ENCODE data around the gene INF2. TPM values are rescaled to one million over a fixed set of nuclear protein-coding genes. Genes with fewer than 3 reads are reported as not detected.

INF2 gene
- total RNA-seq, 2 donors from 2014 or later, result 21.9 to 43.5 TPM

DNA sequence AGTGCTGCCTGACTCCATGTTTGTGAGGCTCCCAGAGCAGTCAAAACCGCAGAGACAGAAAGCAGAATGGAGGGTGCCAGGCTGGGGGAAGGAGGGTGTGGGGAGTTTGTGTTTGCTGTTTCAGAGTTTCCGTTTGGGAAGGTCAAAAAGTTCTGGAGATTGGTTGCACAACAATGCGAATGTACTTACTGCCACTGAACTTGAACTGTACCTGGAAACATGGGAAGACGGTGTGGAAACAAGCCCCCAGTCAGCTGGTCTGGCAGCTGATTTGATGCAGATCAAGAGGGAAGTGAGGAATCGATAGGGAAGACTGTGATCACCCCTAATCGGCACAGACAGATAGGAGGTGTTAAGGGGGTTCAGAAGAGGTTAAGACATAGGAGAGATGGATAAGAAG, 35.3 kb upstream of the INF2 start:
- no peaks in the 10 kb centered on the region for H3K36me3 ChIP-seq
- H3K4me3 ChIP-seq, result no peak overlapping the region
- H3K27ac ChIP-seq, result no peak overlapping the region
- TF ChIP-seq, protein P1, sequence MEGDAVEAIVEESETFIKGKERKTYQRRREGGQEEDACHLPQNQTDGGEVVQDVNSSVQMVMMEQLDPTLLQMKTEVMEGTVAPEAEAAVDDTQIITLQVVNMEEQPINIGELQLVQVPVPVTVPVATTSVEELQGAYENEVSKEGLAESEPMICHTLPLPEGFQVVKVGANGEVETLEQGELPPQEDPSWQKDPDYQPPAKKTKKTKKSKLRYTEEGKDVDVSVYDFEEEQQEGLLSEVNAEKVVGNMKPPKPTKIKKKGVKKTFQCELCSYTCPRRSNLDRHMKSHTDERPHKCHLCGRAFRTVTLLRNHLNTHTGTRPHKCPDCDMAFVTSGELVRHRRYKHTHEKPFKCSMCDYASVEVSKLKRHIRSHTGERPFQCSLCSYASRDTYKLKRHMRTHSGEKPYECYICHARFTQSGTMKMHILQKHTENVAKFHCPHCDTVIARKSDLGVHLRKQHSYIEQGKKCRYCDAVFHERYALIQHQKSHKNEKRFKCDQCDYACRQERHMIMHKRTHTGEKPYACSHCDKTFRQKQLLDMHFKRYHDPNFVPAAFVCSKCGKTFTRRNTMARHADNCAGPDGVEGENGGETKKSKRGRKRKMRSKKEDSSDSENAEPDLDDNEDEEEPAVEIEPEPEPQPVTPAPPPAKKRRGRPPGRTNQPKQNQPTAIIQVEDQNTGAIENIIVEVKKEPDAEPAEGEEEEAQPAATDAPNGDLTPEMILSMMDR (IDR thresholded peaks at IDR 0.05), result no peak
- peaks cover 0 to 10% of the 10 kb centered on the region in 2 donors for H3K4me1 ChIP-seq
- H3K9me3 ChIP-seq, result no peaks in the 10 kb centered on the region
- no peak for DNase-seq (ENCODE audit: low spot score)
- no peaks in the 10 kb centered on the region for H3K27me3 ChIP-seq

- Histone ChIP-seq H3K4me3 (no peak overlapping the region), H3K27ac (no peak overlapping the region), H3K27me3 (no peaks in the 10 kb centered on the region), H3K9me3 (no peaks in the 10 kb centered on the region), H3K36me3 (no peaks in the 10 kb centered on the region), H3K4me1 (peaks cover 0 to 13% of the 10 kb centered on the region in 2 donors)
- no peak for DNase-seq (ENCODE audit: low spot score)
- TF ChIP-seq, protein P1 (IDR thresholded peaks at IDR 0.05), result no peak
Observed at GRCh38 chr14:104655128-104655848, 34.1 kb upstream of the INF2 start.

DNA sequence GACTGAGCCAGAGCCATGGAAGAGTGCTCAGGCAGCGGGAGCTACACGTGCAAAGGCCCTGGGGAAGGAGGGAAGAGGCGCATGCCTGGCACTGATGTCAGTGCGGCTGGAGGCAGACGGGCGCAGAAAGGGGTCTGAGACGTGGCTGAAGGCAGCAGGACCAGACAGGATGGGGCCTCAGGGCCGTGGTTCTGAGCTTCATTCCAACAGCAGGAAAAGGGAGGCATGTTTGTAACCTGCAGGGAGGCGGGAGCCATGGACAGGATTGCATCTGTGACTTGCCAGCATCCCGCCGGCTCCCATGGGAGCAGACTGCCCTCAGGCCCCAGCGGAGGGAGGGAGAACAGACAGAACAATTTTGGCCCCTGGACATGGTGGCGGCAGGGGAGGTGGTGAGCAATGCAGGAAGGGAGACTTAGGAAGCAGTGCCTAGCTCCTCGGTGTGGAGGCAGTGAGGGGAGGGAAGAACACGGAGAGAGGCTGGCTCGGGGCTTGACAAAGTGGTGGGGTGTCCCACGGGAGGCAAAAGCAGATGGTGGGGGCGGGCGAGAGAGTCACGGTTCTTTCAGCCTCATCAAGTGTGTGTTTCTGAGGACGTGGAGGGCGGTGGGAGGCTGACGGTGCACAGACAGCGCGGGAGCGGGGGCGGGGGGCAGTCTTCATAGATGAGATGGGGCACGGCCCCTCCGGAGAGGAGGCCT, 33.3 kb upstream of the INF2 start:
- peaks cover 0 to 13% of the 10 kb centered on the region in 2 donors for H3K4me1 ChIP-seq
- DNase-seq (ENCODE audit: low spot score), result no peak
- H3K36me3 ChIP-seq, result no peaks in the 10 kb centered on the region
- no peak overlapping the region for H3K27ac ChIP-seq
- H3K4me3 ChIP-seq, result no peak overlapping the region
- peaks cover 0 to 4% of the 10 kb centered on the region in 2 donors for H3K9me3 ChIP-seq
- no peaks in the 10 kb centered on the region for H3K27me3 ChIP-seq
- TF ChIP-seq, protein P1 (IDR thresholded peaks at IDR 0.05), result no peak

DNA sequence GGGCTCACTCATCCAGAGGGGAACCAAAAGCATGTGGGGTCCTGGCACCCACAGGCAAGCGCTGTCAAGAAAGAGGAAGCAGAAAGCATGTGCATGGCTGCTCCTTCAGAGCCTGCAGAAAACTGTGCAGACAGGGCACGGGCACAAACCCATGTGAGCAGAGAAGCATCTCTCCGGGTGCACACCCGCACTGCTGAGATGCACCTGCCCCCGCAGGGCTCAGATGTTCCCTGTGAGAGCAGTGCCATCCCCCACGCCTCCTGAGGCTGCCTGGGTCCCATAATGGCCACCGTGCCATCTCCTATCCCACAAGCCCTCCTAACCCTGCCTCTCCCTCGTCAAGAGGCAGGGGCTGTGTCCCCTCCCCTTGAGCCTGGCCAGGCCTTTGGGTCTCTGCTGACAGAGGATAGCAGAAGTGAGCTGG, 32.3 kb upstream of the INF2 start:
- no peaks in the 10 kb centered on the region for H3K27me3 ChIP-seq
- no peaks in the 10 kb centered on the region for H3K36me3 ChIP-seq
- no peak for DNase-seq (ENCODE audit: low spot score)
- TF ChIP-seq, protein P1 (IDR thresholded peaks at IDR 0.05), result no peak
- no peak overlapping the region for H3K27ac ChIP-seq
- H3K4me1 ChIP-seq, result peaks cover 0 to 13% of the 10 kb centered on the region in 2 donors
- H3K4me3 ChIP-seq, result no peak overlapping the region
- H3K9me3 ChIP-seq, result peaks cover 0 to 8% of the 10 kb centered on the region in 2 donors

GRCh38 chr14:104657563-104658324, 31.7 kb upstream of the INF2 start:
- Histone ChIP-seq H3K4me1 (peaks cover 0 to 13% of the 10 kb centered on the region in 2 donors), H3K27ac (no peak overlapping the region), H3K9me3 (peaks cover 0 to 8% of the 10 kb centered on the region in 2 donors), H3K36me3 (no peaks in the 10 kb centered on the region), H3K4me3 (no peak overlapping the region), H3K27me3 (no peaks in the 10 kb centered on the region)
- no peak for DNase-seq (ENCODE audit: low spot score)
- TF ChIP-seq, protein P1 (IDR thresholded peaks at IDR 0.05), result no peak
